ENCODE data around the gene DIDO1. TPM values are rescaled to one million over a fixed set of nuclear protein-coding genes. Genes with fewer than 3 reads are reported as not detected.

The DIDO1 gene
- total RNA-seq, 1 donor from 2014 or later: 60.5 TPM

DNA sequence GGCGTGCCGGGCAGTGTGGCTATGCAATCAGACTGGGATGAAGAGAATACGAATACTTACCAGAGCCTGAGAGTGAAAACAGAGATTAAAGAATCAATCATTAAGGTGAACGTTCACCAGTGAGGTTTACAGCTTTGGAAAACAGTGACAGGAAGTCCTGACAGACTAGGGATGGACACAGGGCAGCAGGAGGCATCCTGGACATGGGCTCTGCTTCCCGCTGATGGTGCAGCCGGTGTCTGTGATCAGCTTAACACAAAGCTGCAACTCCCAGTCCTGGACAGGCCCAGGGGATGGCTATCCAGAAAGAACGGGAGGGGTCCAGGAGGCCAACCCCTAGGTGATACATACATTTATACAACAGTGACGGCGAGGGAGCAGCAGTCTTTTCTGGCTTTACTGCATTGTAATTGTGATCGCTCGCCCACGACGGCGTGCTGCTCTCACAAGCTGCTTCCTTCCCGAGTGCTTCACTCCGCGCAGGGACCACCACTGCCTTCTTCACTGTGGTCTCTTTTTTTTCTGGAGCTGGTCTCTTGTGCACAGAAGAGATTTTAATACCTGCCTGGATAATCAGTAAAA, 20.7 kb downstream of the DIDO1 start:
- Mint-ChIP-seq H3K4me3 (no peak overlapping the region), H3K4me1 (ENCODE audit: low read depth) (peaks cover 10% of the 10 kb centered on the region), H3K27ac (no peak overlapping the region), H3K27me3 (ENCODE audit: insufficient read depth) (no peaks in the 10 kb centered on the region), H3K36me3 (ENCODE audit: low read depth) (peaks cover 59% of the 10 kb centered on the region), H3K9me3 (no peaks in the 10 kb centered on the region)
- DNase-seq (ENCODE audit: low spot score): no peak
- intact Hi-C loops (cut with micrococcal nuclease): no loop called here

DNA sequence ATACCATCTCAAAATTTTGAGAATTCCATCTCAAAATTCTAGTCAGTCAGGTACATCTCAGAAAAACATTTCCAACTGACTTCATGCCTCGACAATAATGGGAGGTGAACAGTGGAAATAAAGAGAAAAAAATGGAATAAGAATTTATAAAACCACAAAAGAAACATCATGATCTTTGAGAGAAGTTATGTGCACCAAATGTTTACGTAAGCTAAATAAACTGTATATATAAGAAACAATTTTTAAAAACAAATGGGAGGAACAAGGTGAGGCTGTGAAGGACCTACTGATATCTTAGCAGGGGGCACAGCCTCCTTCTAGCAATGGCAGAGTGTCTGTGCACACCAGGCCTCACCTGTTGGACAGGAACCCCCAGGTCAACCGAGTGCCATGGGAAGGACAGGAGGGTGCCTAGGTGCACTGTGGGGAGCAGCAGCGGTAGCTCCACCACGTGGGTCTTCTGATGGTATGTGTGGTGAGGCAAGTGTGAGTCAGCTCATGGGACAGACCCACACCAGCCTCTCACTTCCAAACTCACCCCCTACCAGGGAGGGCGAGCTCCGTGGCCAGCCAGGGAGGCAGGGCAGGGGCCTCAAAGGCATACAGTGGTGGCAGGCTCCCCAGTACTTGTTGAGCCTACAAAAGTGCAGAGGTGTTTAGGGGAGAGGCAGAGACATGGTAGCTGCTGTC, 23.2 kb downstream of the DIDO1 start:
- H3K27me3 Mint-ChIP-seq (ENCODE audit: insufficient read depth): no peaks in the 10 kb centered on the region
- H3K27ac Mint-ChIP-seq: no peak overlapping the region
- DNase-seq (ENCODE audit: low spot score): no peak
- peaks cover 46% of the 10 kb centered on the region for H3K36me3 Mint-ChIP-seq (ENCODE audit: low read depth)
- intact Hi-C loops (cut with micrococcal nuclease): no loop called here
- H3K9me3 Mint-ChIP-seq: no peaks in the 10 kb centered on the region
- no peak overlapping the region for H3K4me3 Mint-ChIP-seq
- H3K4me1 Mint-ChIP-seq (ENCODE audit: low read depth): peaks cover 35% of the 10 kb centered on the region

DNA sequence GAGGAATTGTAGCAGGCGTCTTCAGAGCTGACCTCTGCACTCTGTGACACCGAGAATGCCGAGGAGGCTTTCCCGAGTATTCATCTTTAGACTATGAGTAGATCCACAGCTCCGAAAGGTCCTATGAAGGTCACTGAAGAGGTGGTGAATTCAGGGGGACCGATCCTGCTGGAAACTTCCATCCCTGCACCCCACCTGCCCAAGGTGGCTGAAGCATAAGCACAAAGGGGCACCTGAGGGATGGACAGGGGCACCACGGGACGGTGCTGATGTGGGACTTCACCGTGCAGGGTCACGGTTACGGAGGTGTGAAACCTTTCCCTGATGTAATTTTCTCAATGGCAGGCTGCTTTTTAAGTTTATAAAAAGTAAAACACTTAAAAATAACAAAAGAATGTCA, 24.4 kb downstream of the DIDO1 start:
- no peaks in the 10 kb centered on the region for H3K9me3 Mint-ChIP-seq
- no peak for DNase-seq (ENCODE audit: low spot score)
- H3K4me3 Mint-ChIP-seq: no peak overlapping the region
- peaks cover 42% of the 10 kb centered on the region for H3K36me3 Mint-ChIP-seq (ENCODE audit: low read depth)
- intact Hi-C loops (cut with micrococcal nuclease): no loop called here
- H3K27ac Mint-ChIP-seq: no peak overlapping the region
- H3K4me1 Mint-ChIP-seq (ENCODE audit: low read depth): peaks cover 37% of the 10 kb centered on the region
- no peaks in the 10 kb centered on the region for H3K27me3 Mint-ChIP-seq (ENCODE audit: insufficient read depth)

DNA sequence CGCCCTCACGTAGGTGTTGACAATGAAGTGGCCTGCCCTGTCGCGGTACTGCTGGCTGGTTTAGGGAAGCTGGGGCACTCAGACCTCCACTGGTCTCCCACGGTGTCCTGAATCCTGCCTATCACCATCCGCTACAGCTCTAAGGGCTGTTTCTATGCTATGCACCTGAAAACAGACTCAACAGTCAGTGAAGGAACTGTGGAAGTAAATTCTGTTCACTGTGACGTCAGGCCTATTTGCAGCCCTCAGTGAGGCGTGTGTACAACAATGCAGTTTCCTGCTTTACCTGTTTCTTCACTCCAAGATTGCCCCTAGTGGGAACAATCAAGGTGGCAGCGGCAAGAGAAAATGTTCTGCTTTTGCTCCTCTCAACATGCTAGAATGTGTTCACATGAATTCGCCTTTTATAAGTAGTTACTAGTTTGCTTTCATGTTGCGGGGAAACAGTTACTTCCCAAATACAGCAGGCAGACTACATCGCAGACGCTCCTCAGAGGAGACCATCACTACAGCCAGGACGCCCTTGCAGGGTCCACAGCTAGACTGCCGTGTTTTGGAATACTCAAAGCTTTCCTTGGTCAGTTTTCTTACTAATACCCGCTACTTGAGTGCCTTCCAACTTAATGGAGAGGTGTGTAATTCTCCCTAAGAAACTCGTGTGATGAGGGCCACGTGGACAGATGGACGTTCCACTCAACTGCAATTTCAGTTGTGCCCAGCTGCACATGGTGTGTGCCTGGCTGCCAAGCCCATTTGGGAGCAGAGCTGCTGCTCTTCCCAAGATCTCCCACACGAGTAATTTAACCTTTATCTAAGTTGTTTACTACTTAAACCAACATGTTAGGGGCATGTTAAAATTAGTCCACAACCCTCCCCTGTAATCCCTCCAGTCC, 25.4 kb downstream of the DIDO1 start:
- H3K4me1 Mint-ChIP-seq (ENCODE audit: low read depth): peaks cover 37% of the 10 kb centered on the region
- H3K27ac Mint-ChIP-seq: peak overlapping the region; percentile 40
- H3K36me3 Mint-ChIP-seq (ENCODE audit: low read depth): peaks cover 34% of the 10 kb centered on the region
- no peaks in the 10 kb centered on the region for H3K27me3 Mint-ChIP-seq (ENCODE audit: insufficient read depth)
- no peaks in the 10 kb centered on the region for H3K9me3 Mint-ChIP-seq
- no peak overlapping the region for H3K4me3 Mint-ChIP-seq
- no peak for DNase-seq (ENCODE audit: low spot score)
- intact Hi-C loops (cut with micrococcal nuclease): loop anchor here (1.0 kb wide), 4 partner anchors 20 to 108 kb away; no protein-coding TSS in a partner anchor

DNA sequence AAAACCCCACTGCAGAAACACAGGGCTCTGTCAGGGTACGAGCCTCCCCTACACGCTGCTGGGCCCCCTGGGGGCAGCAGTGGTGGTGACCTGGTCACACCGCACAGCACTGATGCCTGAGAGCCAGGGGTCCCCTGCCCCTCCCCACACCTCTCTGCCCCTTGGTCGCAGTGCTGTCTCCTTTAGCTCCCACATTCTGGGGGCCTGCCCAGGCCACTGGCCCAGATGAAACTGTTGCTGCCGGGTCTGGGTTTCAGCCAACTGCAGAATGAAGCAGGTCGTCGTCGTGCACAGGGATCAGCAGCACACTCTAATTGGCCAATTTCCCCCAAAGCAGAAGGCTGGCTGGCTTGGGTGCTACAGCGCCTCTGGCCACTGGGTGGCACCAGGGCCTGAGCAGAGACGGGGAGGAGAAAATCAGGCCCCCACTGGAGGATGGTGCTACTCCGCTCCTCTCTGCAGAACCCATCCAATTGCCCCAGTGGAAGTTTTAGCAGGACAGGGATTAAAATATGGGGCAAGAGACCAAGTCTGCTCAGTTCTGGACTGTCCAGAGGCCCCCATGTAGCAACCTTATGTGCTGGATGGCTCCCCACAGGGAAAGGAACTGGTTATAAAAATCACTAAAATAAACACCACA, 26.1 kb downstream of the DIDO1 start:
- no peaks in the 10 kb centered on the region for H3K27me3 Mint-ChIP-seq (ENCODE audit: insufficient read depth)
- peak overlapping the region; percentile 70 for H3K27ac Mint-ChIP-seq
- H3K9me3 Mint-ChIP-seq: no peaks in the 10 kb centered on the region
- intact Hi-C loops (cut with micrococcal nuclease): loop anchor here (1.0 kb wide), 4 partner anchors 21 to 109 kb away; no protein-coding TSS in a partner anchor
- H3K4me3 Mint-ChIP-seq: peak overlapping the region; percentile 30
- peaks cover 32% of the 10 kb centered on the region for H3K36me3 Mint-ChIP-seq (ENCODE audit: low read depth)
- peak; percentile 60 for DNase-seq (ENCODE audit: low spot score)
- peaks cover 37% of the 10 kb centered on the region for H3K4me1 Mint-ChIP-seq (ENCODE audit: low read depth)

DNA sequence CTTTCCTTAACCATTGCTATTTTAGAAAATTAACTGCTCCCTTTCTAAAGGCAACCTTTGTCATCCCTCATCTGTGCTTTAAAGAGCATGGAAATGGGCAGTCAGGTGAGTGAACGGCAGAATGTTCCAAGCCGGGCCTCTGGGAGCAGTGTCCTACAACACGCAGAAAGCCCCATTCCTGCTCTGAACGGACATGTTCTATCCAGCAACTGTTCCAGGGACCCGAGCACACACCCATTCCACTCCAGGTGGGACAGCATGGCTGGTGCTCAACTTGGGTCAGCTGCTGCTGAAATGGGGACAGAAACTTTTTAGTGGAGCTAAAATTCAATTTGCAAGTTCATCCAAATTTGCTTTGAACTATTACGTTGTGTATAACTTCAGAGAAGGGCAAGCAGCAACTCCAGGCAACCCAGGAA, 26.7 kb downstream of the DIDO1 start:
- H3K36me3 Mint-ChIP-seq (ENCODE audit: low read depth): peaks cover 30% of the 10 kb centered on the region
- intact Hi-C loops (cut with micrococcal nuclease): loop anchor here (1.0 kb wide), 4 partner anchors 22 to 110 kb away; no protein-coding TSS in a partner anchor
- peak overlapping the region; percentile 70 for H3K27ac Mint-ChIP-seq

DNA sequence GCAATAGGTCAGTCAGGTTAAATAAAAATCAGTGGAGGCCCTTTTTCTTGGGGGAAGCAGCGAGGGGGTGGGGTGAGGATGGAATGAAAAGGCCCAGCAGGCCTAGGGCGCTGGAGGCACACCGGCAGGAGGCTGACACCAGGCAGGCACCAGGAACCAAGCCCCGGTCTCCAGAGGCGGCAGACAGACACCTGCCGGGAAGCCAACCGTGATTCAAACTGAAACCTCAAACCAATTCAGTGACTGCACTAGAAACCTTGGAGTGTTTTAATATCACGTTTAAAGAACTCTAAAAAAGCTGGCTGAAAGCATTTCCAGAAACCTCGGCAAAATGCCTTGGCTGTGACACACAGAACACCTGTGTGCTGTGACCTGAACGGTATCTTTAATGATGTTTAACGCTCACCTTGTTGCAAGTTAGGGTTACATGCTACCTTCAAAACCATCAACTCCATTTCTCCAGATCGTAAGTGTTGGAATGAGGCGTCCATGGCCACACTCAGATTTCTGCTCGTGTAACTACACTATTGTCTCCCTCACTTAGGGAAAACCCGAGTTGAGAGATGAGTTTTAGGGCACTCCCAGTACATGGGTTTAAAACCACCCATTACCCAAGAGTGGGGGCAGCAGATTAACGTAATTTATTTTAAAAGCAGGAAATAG, 27.2 kb downstream of the DIDO1 start:
- Mint-ChIP-seq H3K36me3 (ENCODE audit: low read depth) (peaks cover 31% of the 10 kb centered on the region), H3K9me3 (no peaks in the 10 kb centered on the region), H3K4me1 (ENCODE audit: low read depth) (peaks cover 40% of the 10 kb centered on the region), H3K27me3 (ENCODE audit: insufficient read depth) (no peaks in the 10 kb centered on the region), H3K4me3 (peak overlapping the region; percentile 53), H3K27ac (peak overlapping the region; percentile 56)
- peak; percentile 42 for DNase-seq (ENCODE audit: low spot score)
- intact Hi-C loops (cut with micrococcal nuclease): no loop called here

More for the DNA sequence above, 26.7 kb downstream of the DIDO1 start:
- DNase-seq (ENCODE audit: low spot score): no peak
- Mint-ChIP-seq H3K4me1 (ENCODE audit: low read depth) (peaks cover 37% of the 10 kb centered on the region), H3K4me3 (no peak overlapping the region), H3K27me3 (ENCODE audit: insufficient read depth) (no peaks in the 10 kb centered on the region), H3K9me3 (no peaks in the 10 kb centered on the region)

DNA sequence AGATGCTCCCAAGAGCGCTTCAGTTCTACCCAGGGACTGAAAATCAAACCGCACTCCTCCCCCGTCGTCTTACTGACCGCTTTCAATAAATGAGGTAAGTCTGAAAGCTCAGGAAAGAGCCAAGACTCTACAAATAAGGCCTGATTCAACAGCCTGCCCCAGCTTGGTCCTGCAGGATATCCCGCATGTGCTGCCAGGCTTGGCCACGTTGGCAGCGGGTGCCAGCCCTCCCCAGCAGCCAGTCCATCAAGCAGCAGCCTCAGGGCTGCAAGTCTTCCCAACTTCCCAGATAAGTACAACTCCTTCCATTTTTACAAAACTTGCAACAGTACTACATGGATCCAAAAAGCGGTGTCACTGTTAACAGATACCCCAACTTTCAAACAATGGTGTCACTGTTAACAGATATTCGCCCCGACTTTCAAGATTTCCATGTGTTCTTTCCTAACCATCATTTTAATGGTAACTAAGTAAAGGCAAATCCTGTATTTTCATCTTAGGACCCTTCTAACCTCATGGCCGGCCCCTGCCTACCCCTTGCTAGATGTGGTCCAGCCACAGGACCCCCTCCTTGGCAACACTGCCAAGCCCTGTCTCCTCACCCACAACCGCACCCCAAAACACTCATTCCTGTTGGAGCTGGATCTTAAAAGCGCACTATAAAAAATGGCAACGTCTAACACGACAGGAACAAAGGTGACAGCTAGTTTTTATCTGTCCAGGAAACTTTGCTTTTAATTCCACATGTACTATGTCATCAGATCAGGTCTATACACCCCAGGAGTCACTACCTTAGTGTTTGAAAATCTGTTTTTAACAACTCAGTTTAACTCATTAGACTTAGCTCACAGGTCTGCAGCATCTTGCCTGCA, 28.0 kb downstream of the DIDO1 start:
- no peaks in the 10 kb centered on the region for H3K9me3 Mint-ChIP-seq
- H3K27me3 Mint-ChIP-seq (ENCODE audit: insufficient read depth): no peaks in the 10 kb centered on the region
- intact Hi-C loops (cut with micrococcal nuclease): no loop called here
- peaks cover 41% of the 10 kb centered on the region for H3K4me1 Mint-ChIP-seq (ENCODE audit: low read depth)
- no peak for DNase-seq (ENCODE audit: low spot score)
- peaks cover 32% of the 10 kb centered on the region for H3K36me3 Mint-ChIP-seq (ENCODE audit: low read depth)
- H3K4me3 Mint-ChIP-seq: no peak overlapping the region
- peak overlapping the region; percentile 24 for H3K27ac Mint-ChIP-seq

DNA sequence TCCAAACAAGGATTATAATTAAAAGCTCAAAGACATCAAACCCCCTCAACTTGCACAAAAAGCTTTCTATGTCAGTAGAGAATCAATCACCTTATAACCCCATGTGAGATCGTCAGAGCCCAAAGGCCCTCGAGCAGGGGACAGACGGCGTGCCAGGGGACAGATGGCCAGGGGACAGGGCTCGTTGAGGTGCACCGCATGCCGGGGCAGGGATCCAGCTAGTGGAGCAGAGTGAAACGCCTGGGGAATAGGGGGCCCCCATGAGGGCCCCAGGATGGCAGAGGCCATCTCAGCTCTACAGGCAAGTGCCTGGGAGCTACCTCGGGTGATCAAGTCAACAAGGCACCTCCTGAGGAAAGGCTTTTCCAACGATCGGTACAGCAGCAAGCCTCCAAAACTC, 28.6 kb downstream of the DIDO1 start:
- Mint-ChIP-seq H3K4me1 (ENCODE audit: low read depth) (peaks cover 45% of the 10 kb centered on the region), H3K27ac (no peak overlapping the region), H3K27me3 (ENCODE audit: insufficient read depth) (no peaks in the 10 kb centered on the region), H3K9me3 (no peaks in the 10 kb centered on the region), H3K36me3 (ENCODE audit: low read depth) (peaks cover 35% of the 10 kb centered on the region), H3K4me3 (no peak overlapping the region)
- DNase-seq (ENCODE audit: low spot score): no peak
- intact Hi-C loops (cut with micrococcal nuclease): no loop called here

DNA sequence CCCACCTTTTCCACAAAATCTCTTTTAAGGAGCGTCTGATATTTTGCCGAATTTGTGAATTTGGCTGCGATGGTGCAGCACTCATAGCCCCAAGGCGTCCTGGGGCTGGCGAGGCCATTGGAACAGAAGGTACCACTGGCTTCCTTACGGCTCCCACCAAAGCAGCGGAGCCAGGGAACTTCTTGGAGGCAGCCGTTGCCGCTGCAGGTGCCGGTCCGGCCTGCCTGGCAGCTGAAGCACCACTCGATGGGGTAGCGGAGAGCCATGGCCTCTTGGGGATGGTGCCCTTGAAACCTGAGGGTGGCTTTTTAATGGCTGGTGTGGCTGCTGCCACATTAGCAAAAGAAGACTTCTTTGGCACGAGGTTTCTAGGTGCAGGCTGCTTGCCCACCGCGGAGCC, 29.8 kb downstream of the DIDO1 start:
- DNase-seq (ENCODE audit: low spot score): no peak
- Mint-ChIP-seq H3K9me3 (no peaks in the 10 kb centered on the region), H3K27me3 (ENCODE audit: insufficient read depth) (no peaks in the 10 kb centered on the region), H3K4me3 (no peak overlapping the region), H3K36me3 (ENCODE audit: low read depth) (peaks cover 38% of the 10 kb centered on the region), H3K27ac (no peak overlapping the region), H3K4me1 (ENCODE audit: low read depth) (peaks cover 54% of the 10 kb centered on the region)
- intact Hi-C loops (cut with micrococcal nuclease): no loop called here

DNA sequence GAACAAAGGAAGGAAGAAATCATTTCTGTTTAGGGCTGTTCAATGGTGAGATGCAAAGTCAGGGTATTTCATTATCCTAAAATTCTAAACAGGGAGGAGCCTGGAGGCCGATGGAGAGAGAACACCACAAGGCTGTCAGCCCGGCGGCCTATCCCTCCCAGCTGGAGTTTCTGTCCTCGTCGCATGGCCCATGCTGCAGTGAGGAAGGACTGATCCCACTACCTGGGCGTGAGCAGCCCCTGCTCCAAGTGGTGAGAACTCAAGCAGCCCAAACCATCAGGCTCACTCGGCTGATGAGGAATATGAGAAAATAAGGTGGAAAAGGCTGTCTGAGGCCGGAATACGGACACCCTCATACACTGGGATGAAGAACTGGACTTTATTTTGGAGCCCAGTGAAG, 30.8 kb downstream of the DIDO1 start:
- Mint-ChIP-seq H3K9me3 (no peaks in the 10 kb centered on the region), H3K27me3 (ENCODE audit: insufficient read depth) (no peaks in the 10 kb centered on the region), H3K27ac (no peak overlapping the region), H3K4me1 (ENCODE audit: low read depth) (peaks cover 53% of the 10 kb centered on the region), H3K36me3 (ENCODE audit: low read depth) (peaks cover 48% of the 10 kb centered on the region), H3K4me3 (no peak overlapping the region)
- no peak for DNase-seq (ENCODE audit: low spot score)
- intact Hi-C loops (cut with micrococcal nuclease): no loop called here
